HepG2 (cell line): ENCODE measurements around the gene NEFH. TPM values are rescaled to one million over a fixed set of nuclear protein-coding genes. Genes with fewer than 3 reads are reported as not detected.

Experiments used
- ATAC-seq: fragments of 200-7000 bp; cut with Tn5 transposase; 3 replicates; pipeline ENCODE4 v1.9.1; 2020; ENCODE audit warnings: mild to moderate bottlenecking, moderate library complexity
- BruUV-seq: library from RNA; stranded (reverse); fragments of 400-500 nt; replicated peaks from 2 replicates; lab custom pipeline; 2021; lab: Mats Ljungman, UMichigan
- CTCF ChIA-PET: fragments of 300-600 bp; formaldehyde crosslinking; extraction: SDS; loops from one replicate; lab custom pipeline; 2021; ENCODE audit warnings: low total read pairs, inconsistent platforms, low intra/inter-chr PET ratio; lab: Yijun Ruan, JAX
- POLR2A ChIA-PET: fragments of 350-600 bp; sonication (Branson Sonifier 250); formaldehyde crosslinking; loops from one replicate; lab custom pipeline; 2020; ENCODE audit warnings: antibody characterized with exemption, inconsistent platforms; lab: Yijun Ruan, JAX
- DNase-seq: peaks from one replicate; pipeline ENCODE4 v3.0.0-alpha.2; 2015; ENCODE audit warnings: low spot score
- FAIRE-seq: peaks from 3 replicates; lab custom pipeline; 2011; peaks lifted over from hg19 to GRCh38; lab: Jason Lieb, UNC
- H2AFZ ChIP-seq: one replicate; pipeline ENCODE4 v1.6.1; 2011; ENCODE audit warnings: low read length, inconsistent platforms
- H3K27ac ChIP-seq: fragments of 300-600 bp; 3 replicates; pipeline ENCODE4 v1.8.0; 2011; ENCODE audit warnings: mixed run types, mild to moderate bottlenecking, mixed read lengths, low read length, inconsistent platforms; ENCODE audit not compliant: insufficient read depth; ENCODE audit errors: extremely low read length
- H3K27me3 ChIP-seq, 2 experiments: fragments of 200-600 bp in 1 of 2; 2 replicates in 1 of 2; 3 replicates in 1 of 2; pipeline versions ENCODE4 v1.6.0 to v1.8.0; 2011; ENCODE audit warnings: low read length in 2 of 2, mild to moderate bottlenecking in 2 of 2, moderate library complexity in 2 of 2, inconsistent platforms in 1 of 2; ENCODE audit not compliant: insufficient read depth in 2 of 2, control insufficient read depth in 1 of 2
- H3K36me3 ChIP-seq, 2 experiments: fragments of 200-600 bp in 1 of 2; replicated peaks in 1 of 2; 2 replicates in 1 of 2; 3 replicates in 1 of 2; pipeline versions ENCODE4 v1.5.1 to v1.8.0; 2011; ENCODE audit warnings: low read length in 2 of 2, inconsistent platforms in 1 of 2; ENCODE audit not compliant: insufficient read depth in 2 of 2, control insufficient read depth in 1 of 2
- H3K4me1 ChIP-seq: 2 replicates; pipeline ENCODE4 v1.5.1; 2012; ENCODE audit warnings: low read length, inconsistent platforms; ENCODE audit not compliant: insufficient read depth
- H3K4me2 ChIP-seq: 2 replicates; pipeline ENCODE4 v1.6.0; 2011; ENCODE audit warnings: low read depth, low read length, inconsistent platforms
- H3K4me3 ChIP-seq, 3 experiments: fragments of 200-600 bp in 1 of 3; sonication (generic), shearing (Covaris generic) in 1 of 3; replicated peaks in 1 of 3; 2 replicates each; pipeline ENCODE4 v1.5.1; 2011 to 2016; ENCODE audit warnings: low read length in 3 of 3, inconsistent platforms in 2 of 3, low read depth in 2 of 3, mild to moderate bottlenecking in 2 of 3, control low read depth in 1 of 3, mixed read lengths in 1 of 3; ENCODE audit not compliant: insufficient read depth in 1 of 3
- H3K79me2 ChIP-seq: one replicate; pipeline ENCODE4 v1.6.1; 2011; ENCODE audit warnings: low read length, inconsistent platforms; ENCODE audit not compliant: insufficient read depth
- H3K9ac ChIP-seq: 2 replicates; pipeline ENCODE4 v1.6.0; 2011; ENCODE audit warnings: mild to moderate bottlenecking, low read depth, low read length, inconsistent platforms; ENCODE audit not compliant: insufficient read depth
- H3K9me3 ChIP-seq: 2 replicates; pipeline ENCODE4 v1.5.1; 2012; ENCODE audit warnings: mild to moderate bottlenecking, low read length
- H4K20me1 ChIP-seq: 2 replicates; pipeline ENCODE4 v1.6.0; 2011; ENCODE audit warnings: inconsistent platforms, mild to moderate bottlenecking, low read length, moderate library complexity; ENCODE audit not compliant: insufficient read depth
- ISL2 ChIP-seq: sonication (generic); formaldehyde crosslinking; IDR thresholded peaks from 2 replicates; pipeline ENCODE4 v1.5.0; 2020; ENCODE audit warnings: missing genetic modification reagents
- ISX ChIP-seq: sonication (generic); formaldehyde crosslinking; conservative IDR thresholded peaks from 2 replicates; pipeline ENCODE4 v1.5.0; 2020; ENCODE audit warnings: missing genetic modification reagents
- KLF16 ChIP-seq, 2 experiments: sonication (generic) in 1 of 2; formaldehyde crosslinking in 1 of 2; IDR thresholded peaks; 2 replicates each; pipeline versions ENCODE4 v1.6.1 to v1.8.0; 2016 to 2023; ENCODE audit warnings: missing genetic modification reagents in 2 of 2, missing compliant biosample characterization in 1 of 2
- NFE2L2 ChIP-seq: fragments of 150-350 bp; IDR thresholded peaks from 2 replicates; pipeline ENCODE4 v1.6.1; 2014; ENCODE audit warnings: low read length
- NR1H2 ChIP-seq: sonication (generic); formaldehyde crosslinking; IDR thresholded peaks from 2 replicates; pipeline ENCODE4 v1.8.1; 2022; ENCODE audit warnings: low read depth, missing genetic modification reagents, borderline replicate concordance
- PBX2 ChIP-seq: IDR thresholded peaks from 2 replicates; pipeline ENCODE4 v1.6.1; 2016; ENCODE audit warnings: control low read depth
- PHF5A ChIP-seq: IDR thresholded peaks from one replicate; pipeline ENCODE4 v1.6.1; 2018; ENCODE audit warnings: low read depth, missing genetic modification reagents; ENCODE audit not compliant: unreplicated experiment
- REPIN1 ChIP-seq: sonication (generic); formaldehyde crosslinking; IDR thresholded peaks from 2 replicates; pipeline ENCODE4 v1.8.0; 2022; ENCODE audit warnings: missing genetic modification reagents, low read depth, mild to moderate bottlenecking, borderline replicate concordance
- STAT6 ChIP-seq: sonication (generic); formaldehyde crosslinking; IDR thresholded peaks from 2 replicates; pipeline ENCODE4 v1.4.0; 2020; ENCODE audit warnings: missing genetic modification reagents, mild to moderate bottlenecking, borderline replicate concordance
- ZFP36L1 ChIP-seq: sonication (generic); formaldehyde crosslinking; IDR thresholded peaks from 2 replicates; pipeline ENCODE4 v1.8.0; 2022; ENCODE audit warnings: mild to moderate bottlenecking, missing genetic modification reagents, moderate library complexity
- ZNF136 ChIP-seq: sonication (generic); formaldehyde crosslinking; IDR thresholded peaks from 2 replicates; pipeline ENCODE4 v1.8.1; 2022; ENCODE audit warnings: low read depth, mild to moderate bottlenecking, moderate library complexity, missing genetic modification reagents
- ZNF253 ChIP-seq: sonication (generic); formaldehyde crosslinking; IDR thresholded peaks from 2 replicates; pipeline ENCODE4 v1.8.0; 2022; ENCODE audit warnings: mild to moderate bottlenecking, missing genetic modification reagents, borderline replicate concordance
- ZNF276 ChIP-seq: sonication (generic); formaldehyde crosslinking; IDR thresholded peaks from 2 replicates; pipeline ENCODE4 v1.4.0; 2020; ENCODE audit warnings: mild to moderate bottlenecking, low read depth, missing genetic modification reagents
- ZNF432 ChIP-seq: sonication (generic); formaldehyde crosslinking; IDR thresholded peaks from 2 replicates; pipeline ENCODE4 v1.5.0; 2020; ENCODE audit warnings: missing genetic modification reagents, mild to moderate bottlenecking, borderline replicate concordance
- ZNF788 ChIP-seq: sonication (generic); formaldehyde crosslinking; IDR thresholded peaks from 2 replicates; pipeline ENCODE4 v1.5.0; 2020; ENCODE audit warnings: mild to moderate bottlenecking, missing genetic modification reagents, borderline replicate concordance
- ZSCAN12 ChIP-seq: sonication (generic); formaldehyde crosslinking; IDR thresholded peaks from 2 replicates; pipeline ENCODE4 v1.9.0; 2021; ENCODE audit warnings: mild to moderate bottlenecking, missing genetic modification reagents
- WGBS: methylation state at CpG from one replicate; pipeline ENCODE4 v1.1.6; 2017; ENCODE audit warnings: low lambda C conversion rate; 5-methylcytosine and 5-hydroxymethylcytosine counted together
- in situ Hi-C: cut with HindIII; loops from 2 replicates; pipeline ENCODE4 v1.10.0; 2017; ENCODE audit warnings: low pct_unique_long_range_greater_than_20kb; ENCODE audit not compliant: extremely low pct_ligation_motif_present
- intact Hi-C: fragments of 100-400 bp; cut with micrococcal nuclease; formaldehyde crosslinking; loops from one replicate; pipeline ENCODE4 v1.10.0; 2022; ENCODE audit not compliant: unreplicated experiment
- polyA plus RNA-seq, 8 experiments: library from polyadenylated mRNA; depleted of rRNA in 3 of 8; stranded (reverse) in 7 of 8; unstranded in 1 of 8; fragments of >200 nt; fragmentation: Illumina TruSeq in 4 of 8; extraction: Trizol in 4 of 8; gene quantifications; 2 replicates each; pipeline versions ENCODE4 v1.2.1 to v1.2.3, GENCODE V29; 2011 to 2016; ENCODE audit warnings: low read depth in 4 of 8, missing spikeins in 1 of 8, mixed read lengths in 1 of 8; ENCODE audit not compliant: insufficient read depth in 1 of 8
- total RNA-seq, 5 experiments: library from RNA; depleted of rRNA; stranded (reverse); fragments of >200 nt; fragmentation: Illumina TruSeq; extraction: Trizol; gene quantifications; 2 replicates each; pipeline ENCODE4 v1.2.3, GENCODE V29; 2016; ENCODE audit warnings: low read depth in 1 of 5
- TF ChIP-seq, protein P1 (sequence below): sonication (generic); formaldehyde crosslinking; IDR thresholded peaks from 2 replicates; pipeline ENCODE4 v1.4.0; 2020; ENCODE audit warnings: missing genetic modification reagents, mild to moderate bottlenecking, borderline replicate concordance

Gene NEFH
- total and polyA plus RNA-seq, 2 of the 13 experiments (the other 11 are each of a cell fraction or from before 2014, with no cell fraction given) = not detected

DNA sequence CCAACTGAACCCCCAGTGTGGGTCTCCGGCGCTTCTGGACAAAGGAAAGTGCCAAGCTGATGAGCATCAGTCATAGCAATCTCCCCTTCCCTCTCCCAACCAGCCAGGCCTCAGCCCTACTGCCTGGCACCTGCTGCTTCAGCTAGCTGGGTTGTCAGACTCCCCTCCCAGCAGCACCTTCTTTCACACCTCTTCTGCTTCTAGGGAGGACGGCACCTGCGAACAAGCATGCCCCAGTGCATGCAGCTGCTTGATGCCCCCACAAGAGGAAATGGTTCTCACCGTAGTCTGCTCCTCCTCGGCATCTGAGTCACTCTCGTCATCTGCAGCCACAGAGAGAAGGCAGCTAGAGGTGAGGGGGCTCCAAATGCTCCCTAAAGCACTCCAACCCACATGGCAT lies 48.1 kb downstream of the NEFH start:
- CTCF ChIA-PET = no interaction called here
- H3K4me3 ChIP-seq = no peak overlapping the region
- in situ Hi-C loops = no loop called here
- H2AFZ ChIP-seq = no peak overlapping the region
- H3K27me3 ChIP-seq = no peaks in the 10 kb centered on the region
- H3K9me3 ChIP-seq = no peaks in the 10 kb centered on the region
- 97% methylated on average over 7 of the region's 7 CpGs for WGBS
- no peaks in the 10 kb centered on the region for H4K20me1 ChIP-seq
- FAIRE-seq = no peak
- no peak overlapping the region for H3K9ac ChIP-seq
- no peak for DNase-seq
- no peaks in the 10 kb centered on the region for H3K4me1 ChIP-seq
- peaks cover 23 to 89% of the 10 kb centered on the region in 2 experiments for H3K36me3 ChIP-seq
- intact Hi-C loops = no loop called here
- H3K4me2 ChIP-seq = no peak overlapping the region
- POLR2A ChIA-PET = no interaction called here
- no peak for ATAC-seq
- no peaks in the 10 kb centered on the region for H3K79me2 ChIP-seq
- no peak for TF ChIP-seq PHF5A (CRISPR knock-in tag)
- no peak for TF ChIP-seq STAT6 (CRISPR knock-in tag)
- TF ChIP-seq ZNF432 (CRISPR knock-in tag) = no peak
- TF ChIP-seq NFE2L2 = no peak
- no peak for TF ChIP-seq ISL2
- TF ChIP-seq NR1H2 = no peak
- no peak for TF ChIP-seq REPIN1 (CRISPR knock-in tag)
- TF ChIP-seq, protein P1, sequence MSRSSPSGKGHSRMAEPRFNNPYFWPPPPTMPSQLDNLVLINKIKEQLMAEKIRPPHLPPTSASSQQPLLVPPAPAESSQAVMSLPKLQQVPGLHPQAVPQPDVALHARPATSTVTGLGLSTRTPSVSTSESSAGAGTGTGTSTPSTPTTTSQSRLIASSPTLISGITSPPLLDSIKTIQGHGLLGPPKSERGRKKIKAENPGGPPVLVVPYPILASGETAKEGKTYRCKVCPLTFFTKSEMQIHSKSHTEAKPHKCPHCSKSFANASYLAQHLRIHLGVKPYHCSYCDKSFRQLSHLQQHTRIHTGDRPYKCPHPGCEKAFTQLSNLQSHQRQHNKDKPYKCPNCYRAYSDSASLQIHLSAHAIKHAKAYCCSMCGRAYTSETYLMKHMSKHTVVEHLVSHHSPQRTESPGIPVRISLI = no peak
- no peak for TF ChIP-seq KLF16 (CRISPR knock-in tag; IDR thresholded peaks at IDR 0.05)
- TF ChIP-seq PBX2 (CRISPR knock-in tag) = no peak
- no peak for TF ChIP-seq ZFP36L1 (CRISPR knock-in tag)
- TF ChIP-seq ZSCAN12 (CRISPR knock-in tag) = no peak
- TF ChIP-seq ZNF788 (CRISPR knock-in tag) = no peak
- TF ChIP-seq ISX (CRISPR knock-in tag) = no peak
- no peak for TF ChIP-seq ZNF253 (CRISPR knock-in tag)
- TF ChIP-seq ZNF136 = no peak
- no peak for TF ChIP-seq ZNF276 (CRISPR knock-in tag)
- no TSS peak for BruUV-seq
- H3K27ac ChIP-seq = no peak overlapping the region
